HCT116 (cell line): ENCODE results near the gene ART3. TPM values are rescaled to one million over a fixed set of nuclear protein-coding genes. Genes with fewer than 3 reads are reported as not detected.

ENCODE experiments used
- ATAC-seq: fragments of 200-7000 bp; cut with Tn5 transposase; 2 replicates; pipeline ENCODE4 v1.9.1; 2020; ENCODE audit warnings: mild to moderate bottlenecking, moderate library complexity
- BruUV-seq: library from RNA; stranded (reverse); fragments of 400-500 nt; replicated peaks from 2 replicates; lab custom pipeline; 2021; lab: Mats Ljungman, UMichigan
- CTCF ChIA-PET: fragments of 300-600 bp; sonication (Branson Sonifier 250); formaldehyde crosslinking; loops from one replicate; lab custom pipeline; 2021; ENCODE audit warnings: antibody characterized with exemption; lab: Charles Lee
- POLR2A ChIA-PET: fragments of 300-600, 350-600 bp; sonication (Branson Sonifier 250); formaldehyde crosslinking; loops from one replicate; lab custom pipeline; 2021; ENCODE audit warnings: antibody characterized with exemption; lab: Charles Lee
- RAD21 ChIA-PET, 2 experiments: fragments of 300-600 bp; sonication (Branson Sonifier 250); formaldehyde crosslinking; loops; one replicate each; lab custom pipeline; 2023; ENCODE audit warnings: low total read pairs in 2 of 2; ENCODE audit not compliant: uncharacterized antibody in 2 of 2, unreplicated experiment in 2 of 2, low non-redundant PET in 1 of 2; lab: Charles Lee
- DNase-seq: peaks from one replicate; pipeline ENCODE4 v3.0.0-alpha.2; 2010; ENCODE audit warnings: low read depth, low spot score
- H2AFZ ChIP-seq: fragments of 200-600 bp; shearing (Covaris generic), sonication (generic); 2 replicates; pipeline ENCODE4 v1.6.1; 2017; ENCODE audit warnings: low read depth, mixed run types, mixed read lengths, antibody characterized with exemption, low read length; ENCODE audit not compliant: poor library complexity, severe bottlenecking
- H3K27ac ChIP-seq: 2 replicates; pipeline ENCODE4 v1.5.1; 2012; ENCODE audit warnings: low read depth, low read length
- H3K27me3 ChIP-seq: fragments of 200-600 bp; sonication (generic); 2 replicates; pipeline ENCODE4 v1.6.1; 2016; ENCODE audit warnings: mixed run types, low read length, mixed read lengths; ENCODE audit not compliant: insufficient read depth
- H3K36me3 ChIP-seq, 2 experiments: fragments of 200-500 bp in 1 of 2; fragments of 200-600 bp in 1 of 2; sonication (Bioruptor generic) in 1 of 2; sonication (generic) in 1 of 2; 2 replicates each; pipeline versions ENCODE4 v1.5.1 to v1.6.1; 2014 to 2016; ENCODE audit warnings: low read length in 2 of 2, inconsistent platforms in 1 of 2, mixed read lengths in 1 of 2, mixed run types in 1 of 2; ENCODE audit not compliant: insufficient read depth in 2 of 2, control insufficient read depth in 1 of 2
- H3K4me1 ChIP-seq, 2 experiments: fragments of 200-600 bp in 1 of 2; sonication (generic) in 1 of 2; 2 replicates each; pipeline versions ENCODE4 v1.5.1 to v1.6.1; 2012 to 2017; ENCODE audit warnings: low read length in 2 of 2, inconsistent platforms in 1 of 2, mild to moderate bottlenecking in 1 of 2, mixed read lengths in 1 of 2, mixed run types in 1 of 2, moderate library complexity in 1 of 2; ENCODE audit not compliant: insufficient read depth in 2 of 2, control insufficient read depth in 1 of 2
- H3K4me2 ChIP-seq: fragments of 200-600 bp; sonication (generic); 2 replicates; pipeline ENCODE4 v1.6.1; 2017; ENCODE audit warnings: mixed run types, low read length, mixed read lengths
- H3K4me3 ChIP-seq, 2 experiments: fragments of 200-600 bp in 1 of 2; sonication (generic) in 1 of 2; replicated peaks in 1 of 2; 2 replicates each; pipeline ENCODE4 v1.5.1; 2011 to 2016; ENCODE audit warnings: low read length in 2 of 2, control low read depth in 1 of 2, low read depth in 1 of 2, mild to moderate bottlenecking in 1 of 2, mixed read lengths in 1 of 2, mixed run types in 1 of 2
- H3K79me2 ChIP-seq: fragments of 200-600 bp; sonication (generic); 2 replicates; pipeline ENCODE4 v1.6.1; 2017; ENCODE audit warnings: mild to moderate bottlenecking, mixed run types, low read length, moderate library complexity, mixed read lengths; ENCODE audit not compliant: insufficient read depth
- H3K9ac ChIP-seq: fragments of 200-600 bp; sonication (generic); 2 replicates; pipeline ENCODE4 v1.6.1; 2016; ENCODE audit warnings: low read length, mixed read lengths
- H3K9me2 ChIP-seq: fragments of 200-600 bp; sonication (generic), shearing (Covaris generic); 2 replicates; pipeline ENCODE4 v1.6.1; 2017; ENCODE audit warnings: mixed run types, mild to moderate bottlenecking, moderate library complexity; ENCODE audit not compliant: insufficient read depth
- H3K9me3 ChIP-seq, 2 experiments: fragments of 200-500 bp in 1 of 2; fragments of 200-600 bp in 1 of 2; sonication (Bioruptor generic) in 1 of 2; sonication (generic) in 1 of 2; 2 replicates each; pipeline ENCODE4 v1.6.1; 2014 to 2017; ENCODE audit warnings: low read length in 2 of 2, mixed read lengths in 2 of 2, inconsistent platforms in 1 of 2, low read depth in 1 of 2, mild to moderate bottlenecking in 1 of 2, mixed run types in 1 of 2, moderate library complexity in 1 of 2; ENCODE audit not compliant: control insufficient read depth in 1 of 2, insufficient read depth in 1 of 2
- H4K20me1 ChIP-seq: fragments of 200-600 bp; sonication (generic), shearing (Covaris generic); 2 replicates; pipeline ENCODE4 v1.6.1; 2017; ENCODE audit warnings: mixed run types, mild to moderate bottlenecking, moderate library complexity; ENCODE audit not compliant: insufficient read depth
- EGR1 ChIP-seq: IDR thresholded peaks from 2 replicates; pipeline ENCODE4 v1.6.1; 2012; ENCODE audit warnings: low read depth
- EZH2phosphoT487 ChIP-seq: fragments of 200-600 bp; IDR thresholded peaks from 2 replicates; pipeline ENCODE4 v1.6.1; 2018; ENCODE audit warnings: antibody characterized with exemption, borderline replicate concordance
- SRF ChIP-seq: IDR thresholded peaks from 2 replicates; pipeline ENCODE4 v1.6.1; 2012; ENCODE audit warnings: low read depth
- TCF7L2 ChIP-seq: IDR thresholded peaks from 2 replicates; pipeline ENCODE4 v1.7.0; 2011; ENCODE audit warnings: borderline replicate concordance, inconsistent platforms; ENCODE audit not compliant: insufficient read depth, insufficient read length; ENCODE audit errors: extremely low read depth
- YY1 ChIP-seq: IDR thresholded peaks from 2 replicates; pipeline ENCODE4 v1.6.1; 2011; ENCODE audit warnings: low read length, low read depth, moderate library complexity, mild to moderate bottlenecking; ENCODE audit not compliant: insufficient replicate concordance; ENCODE audit errors: extremely low read depth
- intact Hi-C: fragments of 100-400 bp; cut with micrococcal nuclease; formaldehyde crosslinking; loops from 2 replicates; pipeline ENCODE4 v1.10.0; 2022
- total RNA-seq: library from RNA; stranded (reverse); gene quantifications from one replicate; pipeline ENCODE4 v1.2.1, GENCODE V29; 2021; ENCODE audit not compliant: unreplicated experiment
- TF ChIP-seq, protein P1 (sequence below), 3 experiments: fragments of 200-600 bp in 1 of 3; sonication (generic) in 1 of 3; IDR thresholded peaks in 2 of 3; conservative IDR thresholded peaks in 1 of 3; 2 replicates each; pipeline ENCODE4 v1.5.1; 2012 to 2017; ENCODE audit warnings: low read depth in 2 of 3, low read length in 2 of 3, antibody characterized with exemption in 1 of 3, borderline replicate concordance in 1 of 3, control low read depth in 1 of 3, mild to moderate bottlenecking in 1 of 3, mixed read lengths in 1 of 3, mixed run types in 1 of 3, moderate library complexity in 1 of 3; ENCODE audit not compliant: insufficient read depth in 1 of 3
- TF ChIP-seq, protein P2 (sequence below): IDR thresholded peaks from 2 replicates; pipeline ENCODE4 v1.6.1; 2012; ENCODE audit warnings: low read depth

ART3 gene
- total RNA-seq, 1 experiment from 2014 or later, result not detected

DNA sequence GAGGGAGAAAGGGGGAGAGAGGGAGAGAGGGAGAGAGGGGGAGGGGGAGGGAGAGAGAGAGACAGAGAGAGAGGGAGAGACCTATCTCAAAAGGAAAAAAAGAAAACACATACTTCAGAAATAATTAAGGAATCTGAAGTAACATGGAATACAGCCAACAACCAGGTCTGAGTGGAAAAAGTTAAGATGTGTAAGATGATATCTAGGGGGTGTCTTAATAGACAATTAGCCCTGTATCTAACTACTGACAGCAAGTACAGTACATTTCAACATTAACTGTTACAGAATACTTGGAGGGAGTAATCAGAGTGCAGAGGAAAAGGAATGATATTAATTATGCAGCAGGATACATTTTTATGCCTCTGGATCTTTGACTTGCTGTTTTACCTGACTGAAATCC lies 51.3 kb downstream of the ART3 start:
- intact Hi-C loops, result no loop called here
- DNase-seq (no peak), ATAC-seq (no peak)
- Histone ChIP-seq H3K9me3 (no peaks in the 10 kb centered on the region), H3K27ac (no peak overlapping the region), H3K4me3 (no peak overlapping the region), H3K36me3 (peaks cover 25 to 40% of the 10 kb centered on the region in 2 experiments), H2AFZ (no peak overlapping the region), H3K9me2 (no peaks in the 10 kb centered on the region), H3K27me3 (no peaks in the 10 kb centered on the region), H3K4me1 (no peaks in the 10 kb centered on the region), H3K79me2 (peaks cover 47% of the 10 kb centered on the region), H3K4me2 (no peak overlapping the region), H4K20me1 (0 out of 2 replicates have a peak, but pooled peaks cover 5% of the 10 kb centered on the region), H3K9ac (no peak overlapping the region)
- TF ChIP-seq EGR1, result no peak
- TF ChIP-seq TCF7L2, result no peak
- no peak for TF ChIP-seq SRF
- no peak for TF ChIP-seq YY1
- TF ChIP-seq, protein P1, sequence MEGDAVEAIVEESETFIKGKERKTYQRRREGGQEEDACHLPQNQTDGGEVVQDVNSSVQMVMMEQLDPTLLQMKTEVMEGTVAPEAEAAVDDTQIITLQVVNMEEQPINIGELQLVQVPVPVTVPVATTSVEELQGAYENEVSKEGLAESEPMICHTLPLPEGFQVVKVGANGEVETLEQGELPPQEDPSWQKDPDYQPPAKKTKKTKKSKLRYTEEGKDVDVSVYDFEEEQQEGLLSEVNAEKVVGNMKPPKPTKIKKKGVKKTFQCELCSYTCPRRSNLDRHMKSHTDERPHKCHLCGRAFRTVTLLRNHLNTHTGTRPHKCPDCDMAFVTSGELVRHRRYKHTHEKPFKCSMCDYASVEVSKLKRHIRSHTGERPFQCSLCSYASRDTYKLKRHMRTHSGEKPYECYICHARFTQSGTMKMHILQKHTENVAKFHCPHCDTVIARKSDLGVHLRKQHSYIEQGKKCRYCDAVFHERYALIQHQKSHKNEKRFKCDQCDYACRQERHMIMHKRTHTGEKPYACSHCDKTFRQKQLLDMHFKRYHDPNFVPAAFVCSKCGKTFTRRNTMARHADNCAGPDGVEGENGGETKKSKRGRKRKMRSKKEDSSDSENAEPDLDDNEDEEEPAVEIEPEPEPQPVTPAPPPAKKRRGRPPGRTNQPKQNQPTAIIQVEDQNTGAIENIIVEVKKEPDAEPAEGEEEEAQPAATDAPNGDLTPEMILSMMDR (IDR thresholded peaks at IDR 0.05 in 2 of 3, conservative IDR thresholded peaks at IDR 0.05 in 1 of 3; ENCODE audit: borderline replicate concordance in 1 of 3, insufficient read depth in 1 of 3, low read depth in 2 of 3, low read length in 2 of 3), result no peak
- no peak for TF ChIP-seq EZH2phosphoT487
- TF ChIP-seq, protein P2, sequence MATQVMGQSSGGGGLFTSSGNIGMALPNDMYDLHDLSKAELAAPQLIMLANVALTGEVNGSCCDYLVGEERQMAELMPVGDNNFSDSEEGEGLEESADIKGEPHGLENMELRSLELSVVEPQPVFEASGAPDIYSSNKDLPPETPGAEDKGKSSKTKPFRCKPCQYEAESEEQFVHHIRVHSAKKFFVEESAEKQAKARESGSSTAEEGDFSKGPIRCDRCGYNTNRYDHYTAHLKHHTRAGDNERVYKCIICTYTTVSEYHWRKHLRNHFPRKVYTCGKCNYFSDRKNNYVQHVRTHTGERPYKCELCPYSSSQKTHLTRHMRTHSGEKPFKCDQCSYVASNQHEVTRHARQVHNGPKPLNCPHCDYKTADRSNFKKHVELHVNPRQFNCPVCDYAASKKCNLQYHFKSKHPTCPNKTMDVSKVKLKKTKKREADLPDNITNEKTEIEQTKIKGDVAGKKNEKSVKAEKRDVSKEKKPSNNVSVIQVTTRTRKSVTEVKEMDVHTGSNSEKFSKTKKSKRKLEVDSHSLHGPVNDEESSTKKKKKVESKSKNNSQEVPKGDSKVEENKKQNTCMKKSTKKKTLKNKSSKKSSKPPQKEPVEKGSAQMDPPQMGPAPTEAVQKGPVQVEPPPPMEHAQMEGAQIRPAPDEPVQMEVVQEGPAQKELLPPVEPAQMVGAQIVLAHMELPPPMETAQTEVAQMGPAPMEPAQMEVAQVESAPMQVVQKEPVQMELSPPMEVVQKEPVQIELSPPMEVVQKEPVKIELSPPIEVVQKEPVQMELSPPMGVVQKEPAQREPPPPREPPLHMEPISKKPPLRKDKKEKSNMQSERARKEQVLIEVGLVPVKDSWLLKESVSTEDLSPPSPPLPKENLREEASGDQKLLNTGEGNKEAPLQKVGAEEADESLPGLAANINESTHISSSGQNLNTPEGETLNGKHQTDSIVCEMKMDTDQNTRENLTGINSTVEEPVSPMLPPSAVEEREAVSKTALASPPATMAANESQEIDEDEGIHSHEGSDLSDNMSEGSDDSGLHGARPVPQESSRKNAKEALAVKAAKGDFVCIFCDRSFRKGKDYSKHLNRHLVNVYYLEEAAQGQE, result no peak
- no TSS peak for BruUV-seq
- RAD21 ChIA-PET, result interaction anchor here in 1 of 2 experiments (0.6 kb wide), 1 partner anchor 181 kb away, joined by 3 read pairs; the partner anchor contains the start of gene STBD1
- CTCF ChIA-PET, result no interaction called here
- POLR2A ChIA-PET, result no interaction called here
